HG03066 (cell line): ENCODE results near the gene CTXND1.
A peak's percentile ranks its signal among the peaks of the same experiment; 100 is the strongest.

Experiments used
- ATAC-seq: cut with Tn5 transposase; IDR thresholded peaks from one replicate; pipeline ENCODE4 v1.9.1; 2021; ENCODE audit warnings: low read depth; ENCODE audit not compliant: unreplicated experiment

Gene CTXND1

GRCh38 chr15:80184554-80184953 is 67.5 kb downstream of the CTXND1 start:
- ATAC-seq: no peak

- no peak for ATAC-seq
These were observed 68.1 kb downstream of the CTXND1 start for GRCh38 chr15:80183886-80184285.

- ATAC-seq: no peak
These were observed 68.7 kb downstream of the CTXND1 start for GRCh38 chr15:80183306-80183705.

GRCh38 chr15:80182611-80183261 is 69.3 kb downstream of the CTXND1 start:
- ATAC-seq: no peak

- no peak for ATAC-seq
These were observed 71.0 kb downstream of the CTXND1 start for GRCh38 chr15:80180986-80181385.

- no peak for ATAC-seq
These were observed 71.5 kb downstream of the CTXND1 start for GRCh38 chr15:80180468-80180867.

GRCh38 chr15:80179935-80180334 is 72.1 kb downstream of the CTXND1 start:
- no peak for ATAC-seq

GRCh38 chr15:80179025-80179759 is 72.8 kb downstream of the CTXND1 start:
- ATAC-seq: no peak

- no peak for ATAC-seq
These were observed 74.9 kb downstream of the CTXND1 start for GRCh38 chr15:80177156-80177555.

- no peak for ATAC-seq
These were observed 75.6 kb downstream of the CTXND1 start for GRCh38 chr15:80176443-80176842.

GRCh38 chr15:80175436-80175835 is 76.6 kb downstream of the CTXND1 start:
- ATAC-seq: no peak

GRCh38 chr15:80174017-80174746 is 77.8 kb downstream of the CTXND1 start:
- no peak for ATAC-seq

GRCh38 chr15:80173022-80173759 is 78.8 kb downstream of the CTXND1 start:
- ATAC-seq: peak; percentile 77

- ATAC-seq: no peak
These were observed 79.6 kb downstream of the CTXND1 start for GRCh38 chr15:80172401-80172800.

- no peak for ATAC-seq
These were observed 80.2 kb downstream of the CTXND1 start for GRCh38 chr15:80171787-80172186.

GRCh38 chr15:80170596-80170995 is 81.4 kb downstream of the CTXND1 start:
- ATAC-seq: no peak

GRCh38 chr15:80169768-80170357 is 82.2 kb downstream of the CTXND1 start:
- ATAC-seq: no peak

GRCh38 chr15:80168421-80168820 is 83.6 kb downstream of the CTXND1 start:
- ATAC-seq: no peak

GRCh38 chr15:80167936-80168335 is 84.1 kb downstream of the CTXND1 start:
- ATAC-seq: no peak

GRCh38 chr15:80163897-80164296 is 88.1 kb downstream of the CTXND1 start:
- no peak for ATAC-seq

GRCh38 chr15:80163217-80163616 is 88.8 kb downstream of the CTXND1 start:
- no peak for ATAC-seq
